ENCODE data around the gene PPME1.

PPME1 gene

GRCh38 chr11:74279256-74279655 is 108.2 kb downstream of the PPME1 start:
- no peak overlapping the region for H3K27ac ChIP-seq
- TF ChIP-seq CTCF (IDR thresholded peaks at IDR 0.05) (no peak), ZFX (IDR thresholded peaks at IDR 0.05; ENCODE audit: borderline replicate concordance) (no peak)

- no peak overlapping the region for H3K27ac ChIP-seq
- TF ChIP-seq CTCF (IDR thresholded peaks at IDR 0.05) (no peak), ZFX (IDR thresholded peaks at IDR 0.05; ENCODE audit: borderline replicate concordance) (no peak)
Observed at GRCh38 chr11:74280494-74280893, 109.4 kb downstream of the PPME1 start.

GRCh38 chr11:74282421-74282820 is 111.3 kb downstream of the PPME1 start:
- TF ChIP-seq CTCF (IDR thresholded peaks at IDR 0.05) (no peak), ZFX (IDR thresholded peaks at IDR 0.05; ENCODE audit: borderline replicate concordance) (no peak)
- no peak overlapping the region for H3K27ac ChIP-seq

GRCh38 chr11:74282914-74283371 is 111.9 kb downstream of the PPME1 start:
- TF ChIP-seq CTCF (IDR thresholded peaks at IDR 0.05) = no peak
- TF ChIP-seq ZFX (IDR thresholded peaks at IDR 0.05; ENCODE audit: borderline replicate concordance) = no peak
- no peak overlapping the region for H3K27ac ChIP-seq

GRCh38 chr11:74283580-74284180 is 112.6 kb downstream of the PPME1 start:
- TF ChIP-seq ZFX (IDR thresholded peaks at IDR 0.05; ENCODE audit: borderline replicate concordance) (no peak), CTCF (IDR thresholded peaks at IDR 0.05) (no peak)

GRCh38 chr11:74284466-74284865 is 113.4 kb downstream of the PPME1 start:
- H3K27ac ChIP-seq = no peak overlapping the region
- TF ChIP-seq ZFX (IDR thresholded peaks at IDR 0.05; ENCODE audit: borderline replicate concordance) = no peak
- TF ChIP-seq CTCF (IDR thresholded peaks at IDR 0.05) = no peak

More at GRCh38 chr11:74283580-74284180, 112.6 kb downstream of the PPME1 start:
- no peak overlapping the region for H3K27ac ChIP-seq

GRCh38 chr11:74288161-74288560 is 117.1 kb downstream of the PPME1 start:
- peak overlapping the region; percentile 47 for H3K27ac ChIP-seq
- TF ChIP-seq CTCF (IDR thresholded peaks at IDR 0.05) (no peak), ZFX (IDR thresholded peaks at IDR 0.05; ENCODE audit: borderline replicate concordance) (no peak)
